Measurements from ENCODE around the gene COL17A1.

GRCh38 chr10:104101902-104102301 lies 16.2 kb upstream of the COL17A1 start:
- TF ChIP-seq CTCF (IDR thresholded peaks at IDR 0.05; ENCODE audit: low read depth, low read length) (no peak), EZH2phosphoT487 (IDR thresholded peaks at IDR 0.05; ENCODE audit: low read depth) (no peak)

Data from OCI-LY3 (cell line).